PC-3 (cell line): Measurements from ENCODE around the gene ADI1.

Experiments used
- EZH2 ChIP-seq: fragments of 300-600 bp; sonication (generic); IDR thresholded peaks from one replicate; pipeline ENCODE4 v1.6.1; 2017; ENCODE audit warnings: antibody characterized with exemption, mild to moderate bottlenecking, low read length; ENCODE audit not compliant: unreplicated experiment
- TF ChIP-seq, protein P1 (sequence below): fragments of 300-600 bp; sonication (generic); conservative IDR thresholded peaks from 2 replicates; pipeline ENCODE4 v1.5.1; 2017; ENCODE audit warnings: antibody characterized with exemption, low read depth, mild to moderate bottlenecking, low read length

DNA sequence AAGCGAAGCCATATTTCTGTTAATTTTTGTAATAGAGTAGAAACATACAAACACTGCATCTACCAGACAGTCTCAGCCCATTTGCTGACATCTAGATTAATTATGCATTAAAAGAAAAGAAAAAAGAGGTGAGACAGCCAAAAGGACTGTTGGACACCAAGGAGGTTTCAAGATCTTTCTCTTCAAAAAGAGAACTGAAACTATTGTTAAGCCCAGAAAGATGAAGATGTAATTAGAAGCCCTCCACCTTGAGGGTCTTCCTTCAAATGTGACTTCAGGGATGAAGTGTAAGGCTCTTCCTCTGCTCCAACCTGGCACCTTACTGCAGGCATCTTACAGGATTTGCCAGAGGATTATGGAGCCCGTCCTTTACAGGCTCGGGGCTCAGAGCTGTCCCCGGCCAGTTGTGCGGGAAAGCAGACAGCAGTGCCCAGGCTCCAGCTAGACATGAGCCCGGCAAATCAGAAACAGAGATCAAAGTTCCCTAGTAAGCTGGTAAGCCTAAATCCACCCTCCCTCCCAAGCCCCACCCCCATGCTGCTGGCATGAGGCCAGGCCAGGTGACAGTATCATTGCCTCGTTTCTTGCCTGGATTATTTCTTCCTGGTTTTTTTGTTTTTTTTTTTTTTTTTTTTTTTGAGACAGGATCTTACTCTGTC is 38.9 kb downstream of the ADI1 start:
- TF ChIP-seq, protein P1, sequence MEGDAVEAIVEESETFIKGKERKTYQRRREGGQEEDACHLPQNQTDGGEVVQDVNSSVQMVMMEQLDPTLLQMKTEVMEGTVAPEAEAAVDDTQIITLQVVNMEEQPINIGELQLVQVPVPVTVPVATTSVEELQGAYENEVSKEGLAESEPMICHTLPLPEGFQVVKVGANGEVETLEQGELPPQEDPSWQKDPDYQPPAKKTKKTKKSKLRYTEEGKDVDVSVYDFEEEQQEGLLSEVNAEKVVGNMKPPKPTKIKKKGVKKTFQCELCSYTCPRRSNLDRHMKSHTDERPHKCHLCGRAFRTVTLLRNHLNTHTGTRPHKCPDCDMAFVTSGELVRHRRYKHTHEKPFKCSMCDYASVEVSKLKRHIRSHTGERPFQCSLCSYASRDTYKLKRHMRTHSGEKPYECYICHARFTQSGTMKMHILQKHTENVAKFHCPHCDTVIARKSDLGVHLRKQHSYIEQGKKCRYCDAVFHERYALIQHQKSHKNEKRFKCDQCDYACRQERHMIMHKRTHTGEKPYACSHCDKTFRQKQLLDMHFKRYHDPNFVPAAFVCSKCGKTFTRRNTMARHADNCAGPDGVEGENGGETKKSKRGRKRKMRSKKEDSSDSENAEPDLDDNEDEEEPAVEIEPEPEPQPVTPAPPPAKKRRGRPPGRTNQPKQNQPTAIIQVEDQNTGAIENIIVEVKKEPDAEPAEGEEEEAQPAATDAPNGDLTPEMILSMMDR, result no peak
- TF ChIP-seq EZH2, result no peak
